PFSK-1 (cell line): Measurements from ENCODE around the gene SGCA.

Experiments used
- FOXP2 ChIP-seq: optimal IDR thresholded peaks from 2 replicates; pipeline ENCODE3; 2011; ENCODE audit warnings: borderline replicate concordance, control low read depth, inconsistent platforms; ENCODE audit not compliant: insufficient read depth; ENCODE audit errors: extremely low read length, extremely low read depth
- POLR2AphosphoS5 ChIP-seq: IDR thresholded peaks from 2 replicates; pipeline ENCODE4 v1.6.1; 2012; ENCODE audit warnings: low read depth, mild to moderate bottlenecking, control low read depth, low read length, moderate library complexity
- REST ChIP-seq, 2 experiments: IDR thresholded peaks; 2 replicates each; pipeline versions ENCODE4 v1.6.1 to v1.8.0; 2011 to 2012; ENCODE audit warnings: low read depth in 2 of 2, low read length in 2 of 2, control low read depth in 1 of 2, inconsistent platforms in 1 of 2, mild to moderate bottlenecking in 1 of 2, moderate library complexity in 1 of 2; ENCODE audit not compliant: insufficient read depth in 1 of 2
- SIN3A ChIP-seq: IDR thresholded peaks from 2 replicates; pipeline ENCODE4 v1.6.1; 2012; ENCODE audit warnings: mild to moderate bottlenecking, low read length, moderate library complexity, borderline replicate concordance; ENCODE audit not compliant: insufficient read depth
- TAF1 ChIP-seq: IDR thresholded peaks from 2 replicates; pipeline ENCODE4 v1.6.1; 2012; ENCODE audit warnings: low read length, control low read depth, borderline replicate concordance; ENCODE audit not compliant: insufficient read depth

GRCh38 chr17:50199211-50199802 lies 33.5 kb downstream of the SGCA start:
- TF ChIP-seq POLR2AphosphoS5, result no peak
- no peak for TF ChIP-seq TAF1
- TF ChIP-seq REST (IDR thresholded peaks at IDR 0.05; ENCODE audit: insufficient read depth in 1 of 2, low read depth in 2 of 2, low read length in 2 of 2), result no peak
- no peak for TF ChIP-seq SIN3A
- no peak for TF ChIP-seq FOXP2
